ENCODE results near the gene ANKRD31. TPM values are rescaled to one million over a fixed set of nuclear protein-coding genes. Genes with fewer than 3 reads are reported as not detected.

Gene ANKRD31
- total RNA-seq, 1 experiment from 2014 or later, result 0.26 TPM

- ATAC-seq (no peak), DNase-seq (no peak)
- no peaks in the 10 kb centered on the region for H4K20me1 ChIP-seq (ENCODE audit: low read length)
- no peaks in the 10 kb centered on the region for H3K36me3 ChIP-seq (ENCODE audit: low read depth, low read length)
- no peak overlapping the region for H3K9ac ChIP-seq (ENCODE audit: low read length)
- intact Hi-C loops (cut with micrococcal nuclease), result no loop called here
- H3K9me2 ChIP-seq (replicated peaks; ENCODE audit: low read length), result no peaks in the 10 kb centered on the region
- H3F3A ChIP-seq (ENCODE audit: low read length, unreplicated experiment), result no peaks in the 10 kb centered on the region
- no peaks in the 10 kb centered on the region for H3K4me1 ChIP-seq (ENCODE audit: insufficient read depth, low read length)
- 0 out of 2 replicates have a peak, but pooled peaks cover 5% of the 10 kb centered on the region for H3K9me3 ChIP-seq (ENCODE audit: low read length)
- no peaks in the 10 kb centered on the region for H3K27me3 ChIP-seq (ENCODE audit: low read length)
- no peaks in the 10 kb centered on the region for H3K79me2 ChIP-seq (ENCODE audit: low read length)
- ChIA-PET CTCF (no interaction called here), POLR2A (ENCODE audit: unreplicated experiment) (no interaction called here)
- TF ChIP-seq EZH2phosphoT487 (IDR thresholded peaks at IDR 0.05; ENCODE audit: borderline replicate concordance, low read length) (no peak), EZH2 (IDR thresholded peaks at IDR 0.05; ENCODE audit: low read length, unreplicated experiment) (no peak), CTCF (conservative IDR thresholded peaks at IDR 0.05; ENCODE audit: low read depth, low read length) (no peak)
- no peak overlapping the region for H3K4me3 ChIP-seq (ENCODE audit: low read length)
- BruUV-seq (replicated peaks), result no TSS peak
- H3K4me2 ChIP-seq (ENCODE audit: low read length), result no peak overlapping the region
- no peak overlapping the region for H3K27ac ChIP-seq (ENCODE audit: low read length)
- H2AFZ ChIP-seq (ENCODE audit: low read length), result no peak overlapping the region
Measured at GRCh38 chr5:75214928-75215327, 21.8 kb downstream of the ANKRD31 start.

- no peak overlapping the region for H3K9ac ChIP-seq (ENCODE audit: low read length)
- ChIA-PET POLR2A (ENCODE audit: unreplicated experiment) (no interaction called here), CTCF (no interaction called here)
- no peak overlapping the region for H3K4me3 ChIP-seq (ENCODE audit: low read length)
- no peaks in the 10 kb centered on the region for H3K27me3 ChIP-seq (ENCODE audit: low read length)
- no peak for TF ChIP-seq CTCF (conservative IDR thresholded peaks at IDR 0.05; ENCODE audit: low read depth, low read length)
- no peak for TF ChIP-seq EZH2phosphoT487 (IDR thresholded peaks at IDR 0.05; ENCODE audit: borderline replicate concordance, low read length)
- no peak for TF ChIP-seq EZH2 (IDR thresholded peaks at IDR 0.05; ENCODE audit: low read length, unreplicated experiment)
- ATAC-seq, result no peak
- no peak overlapping the region for H3K4me2 ChIP-seq (ENCODE audit: low read length)
- H3K79me2 ChIP-seq (ENCODE audit: low read length), result no peaks in the 10 kb centered on the region
- H3F3A ChIP-seq (ENCODE audit: low read length, unreplicated experiment), result no peaks in the 10 kb centered on the region
- intact Hi-C loops (cut with micrococcal nuclease), result no loop called here
- 0 out of 2 replicates have a peak, but pooled peaks cover 5% of the 10 kb centered on the region for H3K9me3 ChIP-seq (ENCODE audit: low read length)
- no peak overlapping the region for H2AFZ ChIP-seq (ENCODE audit: low read length)
- H3K9me2 ChIP-seq (replicated peaks; ENCODE audit: low read length), result no peaks in the 10 kb centered on the region
- H3K36me3 ChIP-seq (ENCODE audit: low read depth, low read length), result no peaks in the 10 kb centered on the region
- no TSS peak for BruUV-seq (replicated peaks)
- H3K27ac ChIP-seq (ENCODE audit: low read length), result no peak overlapping the region
- no peak for DNase-seq
- H4K20me1 ChIP-seq (ENCODE audit: low read length), result no peaks in the 10 kb centered on the region
- H3K4me1 ChIP-seq (ENCODE audit: insufficient read depth, low read length), result no peaks in the 10 kb centered on the region
Measured at GRCh38 chr5:75214409-75214808, 22.3 kb downstream of the ANKRD31 start.

GRCh38 chr5:75203604-75204003 lies 33.1 kb downstream of the ANKRD31 start:
- DNase-seq, result no peak
- no peak overlapping the region for H3K4me3 ChIP-seq (ENCODE audit: low read length)
- 0 out of 2 replicates have a peak, but pooled peaks cover 5% of the 10 kb centered on the region for H3K4me1 ChIP-seq (ENCODE audit: insufficient read depth, low read length)
- no TSS peak for BruUV-seq (replicated peaks)
- H3K4me2 ChIP-seq (ENCODE audit: low read length), result no peak overlapping the region
- no peak overlapping the region for H3K27ac ChIP-seq (ENCODE audit: low read length)
- H3F3A ChIP-seq (ENCODE audit: low read length, unreplicated experiment), result no peaks in the 10 kb centered on the region
- POLR2A ChIA-PET (ENCODE audit: unreplicated experiment), result no interaction called here
- H4K20me1 ChIP-seq (ENCODE audit: low read length), result no peaks in the 10 kb centered on the region
- no peaks in the 10 kb centered on the region for H3K79me2 ChIP-seq (ENCODE audit: low read length)
- H3K27me3 ChIP-seq (ENCODE audit: low read length), result no peaks in the 10 kb centered on the region
- H3K9ac ChIP-seq (ENCODE audit: low read length), result no peak overlapping the region
- no peaks in the 10 kb centered on the region for H3K36me3 ChIP-seq (ENCODE audit: low read depth, low read length)
- CTCF ChIA-PET, result no interaction called here
- no peak overlapping the region for H2AFZ ChIP-seq (ENCODE audit: low read length)
- H3K9me2 ChIP-seq (replicated peaks; ENCODE audit: low read length), result no peaks in the 10 kb centered on the region
- H3K9me3 ChIP-seq (ENCODE audit: low read length), result no peaks in the 10 kb centered on the region
- no peak for ATAC-seq
- TF ChIP-seq CTCF (conservative IDR thresholded peaks at IDR 0.05; ENCODE audit: low read depth, low read length) (no peak), EZH2 (IDR thresholded peaks at IDR 0.05; ENCODE audit: low read length, unreplicated experiment) (no peak), EZH2phosphoT487 (IDR thresholded peaks at IDR 0.05; ENCODE audit: borderline replicate concordance, low read length) (no peak)
- intact Hi-C loops (cut with micrococcal nuclease), result no loop called here

Data from PC-3 (cell line).